Smooth muscle cell of trachea (primary cell): ENCODE data around the gene OR2Z1. TPM values are rescaled to one million over a fixed set of nuclear protein-coding genes. Genes with fewer than 3 reads are reported as not detected.

Experiments used
- total RNA-seq: library from RNA; depleted of rRNA; stranded (reverse); fragments of >200 nt; gene quantifications from 2 replicates; pipeline ENCODE4 v1.2.1, GENCODE V29; 2014

OR2Z1 gene
- total RNA-seq = not detected in 2 replicates

GRCh38 chr19:8721334-8721733, at the start of gene OR2Z1:
TSS of gene OR2Z1 (plus strand) at chr19:8721634. CDS start at chr19:8731029, 9,395 bp downstream.

GRCh38 chr19:8698433-8699063, 22.9 kb upstream of the OR2Z1 start, which contains the start of gene ACTL9:
TSS of gene ACTL9 (minus strand) at chr19:8698795. CDS start at chr19:8698701, 94 bp downstream.

Other genes with a start within 250 kb of the OR2Z1 start
- gene PRAM1, start 219.0 kb upstream of the OR2Z1 start, total RNA-seq = not detected in 2 replicates
- gene ZNF414, start 207.5 kb upstream of the OR2Z1 start, total RNA-seq = 7.8 and 10.5 TPM in 2 replicates
- under 0.01 and 0.17 TPM in 2 replicates for gene MYO1F, start 144.2 kb upstream of the OR2Z1 start, total RNA-seq
- gene ADAMTS10, start 110.9 kb upstream of the OR2Z1 start, total RNA-seq = 4.4 and 11.9 TPM in 2 replicates
- not detected in 2 replicates for gene NFILZ, start 91.0 kb upstream of the OR2Z1 start, total RNA-seq
- not detected in 2 replicates for gene ACTL9, start 22.8 kb upstream of the OR2Z1 start, total RNA-seq
- 25.2 and 38.4 TPM in 2 replicates for gene ZNF558, start 110.7 kb downstream of the OR2Z1 start, total RNA-seq
- not detected in 2 replicates for gene MBD3L1, start 110.7 kb downstream of the OR2Z1 start, total RNA-seq